ENCODE measurements around the gene TSPAN4. TPM values are rescaled to one million over a fixed set of nuclear protein-coding genes. Genes with fewer than 3 reads are reported as not detected.
A peak's percentile ranks its signal among the peaks of the same experiment; 100 is the strongest.

The TSPAN4 gene
- total and polyA plus RNA-seq, 10 of the 15 experiments (the other 5 are each of a cell fraction or from before 2014, with no cell fraction given) = 0.37 to 14.0 (median 8.5) TPM; not detected in 1

- TF ChIP-seq PRDM15 (CRISPR knock-in tag; IDR thresholded peaks at IDR 0.05) (no peak), RELB (IDR thresholded peaks at IDR 0.05; ENCODE audit: low read depth) (no peak), ZNF24 (IDR thresholded peaks at IDR 0.05) (peak; percentile 56; the same call in 1 of the 2 replicates), CREM (IDR thresholded peaks at IDR 0.05; ENCODE audit: low read depth) (no peak), MTA3 (IDR thresholded peaks at IDR 0.05; ENCODE audit: borderline replicate concordance, low read length) (no peak), ASH2L (IDR thresholded peaks at IDR 0.05; ENCODE audit: borderline replicate concordance, low read depth) (no peak), LARP7 (IDR thresholded peaks at IDR 0.05) (peak; percentile 94), ZBTB4 (CRISPR knock-in tag; IDR thresholded peaks at IDR 0.05) (no peak), NRF1 (conservative IDR thresholded peaks at IDR 0.05; ENCODE audit: low read depth, low read length) (no peak), MAX (IDR thresholded peaks at IDR 0.05; ENCODE audit: low read depth, low read length) (no peak; the same call in 1 of the 2 replicates), MYB (IDR thresholded peaks at IDR 0.05; ENCODE audit: borderline replicate concordance, low read depth, low read length) (no peak), YY1 (IDR thresholded peaks at IDR 0.05; ENCODE audit: low read depth, low read length) (0 out of 2 replicates have a peak, but pooled peaks have one; percentile 21), MTA2 (IDR thresholded peaks at IDR 0.05; ENCODE audit: low read depth) (no peak), ZBED1 (IDR thresholded peaks at IDR 0.05; ENCODE audit: borderline replicate concordance) (no peak), MXI1 (IDR thresholded peaks at IDR 0.05; ENCODE audit: low read depth, low read length) (no peak), CREB1 (IDR thresholded peaks at IDR 0.05; ENCODE audit: low read depth) (no peak), ZBTB11 (CRISPR knock-in tag; IDR thresholded peaks at IDR 0.05) (no peak)
These were observed 23.3 kb upstream of the TSPAN4 start (continued) for GRCh38 chr11:819129-819931.
